GM12872 (cell line): ENCODE data around the gene LANCL2.

Experiments used
- CTCF ChIP-seq: IDR thresholded peaks from 3 replicates; pipeline ENCODE4 v1.5.1; 2011; ENCODE audit warnings: low read depth, mild to moderate bottlenecking, low read length, moderate library complexity; ENCODE audit not compliant: insufficient read depth

Gene LANCL2

GRCh38 chr7:55452971-55453370, 87.8 kb downstream of the LANCL2 start:
- TF ChIP-seq CTCF = no peak

GRCh38 chr7:55457801-55458200, 92.7 kb downstream of the LANCL2 start:
- TF ChIP-seq CTCF = no peak

GRCh38 chr7:55458351-55458750, 93.2 kb downstream of the LANCL2 start:
- TF ChIP-seq CTCF = no peak

GRCh38 chr7:55463686-55464262, 98.6 kb downstream of the LANCL2 start:
- no peak for TF ChIP-seq CTCF

- TF ChIP-seq CTCF = no peak
Observed at GRCh38 chr7:55464422-55464821, 99.3 kb downstream of the LANCL2 start.

- no peak for TF ChIP-seq CTCF
Observed at GRCh38 chr7:55465691-55466090, 100.6 kb downstream of the LANCL2 start.

GRCh38 chr7:55467047-55467593, 102.0 kb downstream of the LANCL2 start:
- TF ChIP-seq CTCF = no peak
